HEK293T (cell line): Measurements from ENCODE around the gene SLC35F3.
"Not testable (repeated sequence)": the region's sequence is repeated elsewhere in the genome, so short reads cannot be mapped to it uniquely, and the experiment has no call there.

Experiments used
- CTCF ChIA-PET: fragments of 350-600 bp; formaldehyde crosslinking; extraction: SDS; loops from one replicate; lab custom pipeline; 2021; ENCODE audit warnings: antibody characterized with exemption, inconsistent platforms; lab: Yijun Ruan, JAX
- POLR2A ChIA-PET: fragments of 350-600 bp; formaldehyde crosslinking; extraction: SDS; loops from one replicate; lab custom pipeline; 2020; ENCODE audit warnings: antibody characterized with exemption, inconsistent platforms; lab: Yijun Ruan, JAX
- DNase-seq: peaks from one replicate; pipeline ENCODE4 v3.0.0; 2012; ENCODE audit warnings: mixed read lengths; ENCODE audit errors: extremely low spot score
- ARNT ChIP-seq: fragments of 450-650 bp; IDR thresholded peaks from 2 replicates; pipeline ENCODE4 v1.6.1; 2017; ENCODE audit warnings: mild to moderate bottlenecking
- BHLHE40 ChIP-seq: fragments of 450-650 bp; IDR thresholded peaks from 2 replicates; pipeline ENCODE4 v1.6.1; 2016; ENCODE audit warnings: mild to moderate bottlenecking, moderate library complexity, borderline replicate concordance
- CTBP1 ChIP-seq: fragments of 450-650 bp; IDR thresholded peaks from 2 replicates; pipeline ENCODE4 v1.6.1; 2016; ENCODE audit warnings: borderline replicate concordance
- ELF4 ChIP-seq: fragments of 450-650 bp; IDR thresholded peaks from 2 replicates; pipeline ENCODE4 v1.6.1; 2017; ENCODE audit warnings: antibody characterized with exemption
- FOXA1 ChIP-seq: fragments of 450-650 bp; IDR thresholded peaks from 2 replicates; pipeline ENCODE4 v1.6.1; 2016; ENCODE audit warnings: mild to moderate bottlenecking
- FOXK2 ChIP-seq: fragments of 450-650 bp; IDR thresholded peaks from 2 replicates; pipeline ENCODE4 v1.6.1; 2016; ENCODE audit warnings: mild to moderate bottlenecking
- FOXM1 ChIP-seq: fragments of 450-650 bp; IDR thresholded peaks from 2 replicates; pipeline ENCODE4 v1.6.1; 2017; ENCODE audit warnings: mild to moderate bottlenecking, borderline replicate concordance
- HDGF ChIP-seq: fragments of 450-650 bp; IDR thresholded peaks from 2 replicates; pipeline ENCODE4 v1.6.1; 2017; ENCODE audit warnings: antibody characterized with exemption, borderline replicate concordance
- L3MBTL2 ChIP-seq: fragments of 450-650 bp; conservative IDR thresholded peaks from 2 replicates; pipeline ENCODE4 v1.6.1; 2016; ENCODE audit warnings: mild to moderate bottlenecking
- LEF1 ChIP-seq: fragments of 450-650 bp; IDR thresholded peaks from 2 replicates; pipeline ENCODE4 v1.6.1; 2017; ENCODE audit warnings: mild to moderate bottlenecking, borderline replicate concordance
- NFRKB ChIP-seq: fragments of 450-650 bp; IDR thresholded peaks from 2 replicates; pipeline ENCODE4 v1.6.1; 2016; ENCODE audit warnings: mild to moderate bottlenecking, moderate library complexity
- SP1 ChIP-seq: fragments of 450-650 bp; IDR thresholded peaks from 2 replicates; pipeline ENCODE4 v1.6.1; 2017
- SUZ12 ChIP-seq: fragments of 450-650 bp; IDR thresholded peaks from 2 replicates; pipeline ENCODE4 v1.6.1; 2016; ENCODE audit warnings: mild to moderate bottlenecking
- TARDBP ChIP-seq: fragments of 450-650 bp; IDR thresholded peaks from 2 replicates; pipeline ENCODE4 v1.6.1; 2016
- ZNF384 ChIP-seq: fragments of 450-650 bp; IDR thresholded peaks from 2 replicates; pipeline ENCODE4 v1.6.1; 2016
- TF ChIP-seq, protein P1 (sequence below): fragments of 450-650 bp; IDR thresholded peaks from 2 replicates; pipeline ENCODE4 v1.6.1; 2016

The SLC35F3 gene

DNA sequence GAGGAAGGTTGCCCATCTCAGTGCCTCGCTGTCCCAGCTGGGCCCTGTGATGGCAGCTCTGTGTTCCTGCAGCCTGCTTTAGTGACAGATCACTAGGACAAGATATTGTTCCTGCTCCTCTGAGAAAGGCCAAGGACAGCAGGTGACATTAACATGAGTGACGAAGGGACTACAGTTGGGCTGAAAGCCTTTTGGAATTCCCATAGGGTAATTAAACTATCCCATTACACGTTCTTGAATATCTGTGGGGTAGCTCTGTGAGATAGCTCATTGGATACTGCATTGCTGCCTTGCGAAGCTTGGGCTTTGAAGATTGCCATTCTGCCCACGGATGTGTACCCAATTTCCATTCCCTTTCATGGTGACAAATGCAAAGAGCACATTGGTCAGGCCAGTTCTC lies 390.6 kb downstream of the SLC35F3 start:
- no peak for DNase-seq
- POLR2A ChIA-PET = no interaction called here
- CTCF ChIA-PET = interaction anchor here (1.6 to 2.4 kb wide), 2 partner anchors 15 to 32 kb away, joined by 5 to 18 read pairs; no protein-coding TSS in a partner anchor
- no peak for TF ChIP-seq NFRKB

DNA sequence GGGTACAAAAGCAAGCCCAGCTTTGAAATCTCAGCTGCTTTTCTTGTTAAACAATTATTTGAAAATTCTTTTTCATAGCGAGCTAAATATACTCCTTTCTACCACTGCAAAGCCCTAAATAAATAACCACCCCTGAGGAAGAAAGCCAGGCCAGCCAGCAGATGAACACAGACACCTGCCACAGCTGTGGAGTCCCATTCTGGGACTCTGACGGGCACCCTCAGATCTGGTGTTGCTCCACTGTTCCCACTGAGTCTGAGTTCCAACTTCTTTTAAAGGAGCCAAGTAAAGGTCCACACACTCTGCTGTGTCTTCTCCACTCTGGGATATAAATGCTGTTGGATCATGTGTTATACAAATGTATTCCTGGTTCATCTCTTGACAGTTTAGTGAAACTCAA lies 391.1 kb downstream of the SLC35F3 start:
- DNase-seq = no peak
- CTCF ChIA-PET = interaction anchor here (1.6 to 2.4 kb wide), 2 partner anchors 14 to 31 kb away, joined by 5 to 18 read pairs; no protein-coding TSS in a partner anchor

DNA sequence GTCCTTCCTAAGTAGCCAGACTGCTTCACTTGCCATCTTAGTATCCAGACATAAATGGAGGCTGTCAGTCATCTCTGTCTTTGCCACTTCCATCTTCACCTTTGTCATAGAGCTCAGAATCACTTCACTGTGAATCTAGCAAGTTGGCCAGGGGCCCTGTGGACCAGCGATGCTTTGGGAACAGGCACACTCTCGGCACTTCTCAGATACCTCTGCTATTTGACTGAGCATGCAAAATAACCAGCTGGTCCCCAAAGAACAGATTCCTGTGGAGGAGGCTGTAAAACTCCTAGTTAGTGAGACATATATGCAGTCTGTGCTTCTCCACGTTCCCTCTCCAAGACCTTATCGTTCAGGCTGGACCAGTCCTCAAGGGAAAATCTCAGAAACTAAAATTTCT lies 392.0 kb downstream of the SLC35F3 start:
- ChIA-PET POLR2A (no interaction called here), CTCF (interaction anchor here (0.6 to 2.4 kb wide), 3 partner anchors 13 to 230 kb away, joined by 3 to 18 read pairs (median 5); no protein-coding TSS in a partner anchor)
- TF ChIP-seq SUZ12 (no peak), NFRKB (no peak), CTBP1 (no peak), FOXM1 (no peak), BHLHE40 (no peak), HDGF (no peak), FOXA1 (no peak), ELF4 (no peak), ZNF384 (no peak), TARDBP (no peak), ARNT (no peak), SP1 (no peak), L3MBTL2 (no peak), FOXK2 (no peak), LEF1 (no peak)
- TF ChIP-seq, protein P1, sequence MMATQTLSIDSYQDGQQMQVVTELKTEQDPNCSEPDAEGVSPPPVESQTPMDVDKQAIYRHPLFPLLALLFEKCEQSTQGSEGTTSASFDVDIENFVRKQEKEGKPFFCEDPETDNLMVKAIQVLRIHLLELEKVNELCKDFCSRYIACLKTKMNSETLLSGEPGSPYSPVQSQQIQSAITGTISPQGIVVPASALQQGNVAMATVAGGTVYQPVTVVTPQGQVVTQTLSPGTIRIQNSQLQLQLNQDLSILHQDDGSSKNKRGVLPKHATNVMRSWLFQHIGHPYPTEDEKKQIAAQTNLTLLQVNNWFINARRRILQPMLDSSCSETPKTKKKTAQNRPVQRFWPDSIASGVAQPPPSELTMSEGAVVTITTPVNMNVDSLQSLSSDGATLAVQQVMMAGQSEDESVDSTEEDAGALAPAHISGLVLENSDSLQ = no peak
- no peak for DNase-seq

More for the DNA sequence above, 391.1 kb downstream of the SLC35F3 start:
- TF ChIP-seq FOXK2 = no peak
- TF ChIP-seq FOXA1 = no peak
- TF ChIP-seq SP1 = no peak
- POLR2A ChIA-PET = no interaction called here

DNA sequence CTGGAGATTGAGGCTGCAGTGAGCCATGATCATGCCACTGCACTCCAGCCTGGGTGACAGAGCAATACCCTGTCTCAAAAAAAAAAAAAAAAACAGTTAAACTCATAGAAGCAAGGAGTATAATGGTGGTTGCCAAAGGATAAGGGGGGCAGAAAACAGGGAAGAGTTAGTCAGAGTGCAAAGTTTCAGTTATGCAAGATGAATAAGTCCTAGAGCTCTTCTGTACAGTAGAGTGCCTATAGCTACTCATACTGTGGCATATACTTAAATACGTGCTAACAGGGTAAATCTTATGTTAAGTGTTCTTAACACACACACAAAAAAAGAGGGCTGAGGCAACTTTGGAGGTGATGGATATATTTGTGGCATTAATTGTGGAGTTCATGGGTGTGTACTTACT lies 393.2 kb downstream of the SLC35F3 start:
- POLR2A ChIA-PET = no interaction called here
- DNase-seq = no peak
- CTCF ChIA-PET = interaction anchor here (0.7 kb wide), 1 partner anchor 12 kb away, joined by 3 read pairs; no protein-coding TSS in a partner anchor
- TF ChIP-seq FOXA1 (no peak), NFRKB (no peak), ARNT (no peak), BHLHE40 (no peak), HDGF (no peak), CTBP1 (no peak), L3MBTL2 (no peak), FOXM1 (no peak), LEF1 (no peak), TARDBP (no peak)
- TF ChIP-seq, protein P1 = no peak

DNA sequence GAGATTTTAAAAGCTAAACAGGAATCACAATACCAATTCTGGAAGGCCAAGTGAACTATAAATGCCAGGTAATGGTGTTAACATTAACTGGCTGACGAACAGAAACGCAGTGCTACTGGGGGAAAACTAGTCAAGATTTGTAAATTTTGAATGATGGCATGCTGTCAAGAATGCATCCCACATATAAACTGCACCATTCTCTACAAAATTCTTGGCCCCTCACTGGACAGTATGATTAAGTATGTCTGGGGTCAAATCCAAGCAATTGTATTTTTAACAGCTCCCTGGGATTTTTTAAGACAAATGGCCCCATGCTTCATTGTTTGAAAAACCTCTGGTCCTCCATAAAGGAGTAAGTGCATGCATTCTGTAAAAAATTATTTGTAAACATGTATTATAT lies 395.6 kb downstream of the SLC35F3 start:
- no peak for TF ChIP-seq FOXK2
- no peak for TF ChIP-seq HDGF
- no peak for TF ChIP-seq FOXA1
- TF ChIP-seq, protein P1 = no peak
- POLR2A ChIA-PET = no interaction called here

DNA sequence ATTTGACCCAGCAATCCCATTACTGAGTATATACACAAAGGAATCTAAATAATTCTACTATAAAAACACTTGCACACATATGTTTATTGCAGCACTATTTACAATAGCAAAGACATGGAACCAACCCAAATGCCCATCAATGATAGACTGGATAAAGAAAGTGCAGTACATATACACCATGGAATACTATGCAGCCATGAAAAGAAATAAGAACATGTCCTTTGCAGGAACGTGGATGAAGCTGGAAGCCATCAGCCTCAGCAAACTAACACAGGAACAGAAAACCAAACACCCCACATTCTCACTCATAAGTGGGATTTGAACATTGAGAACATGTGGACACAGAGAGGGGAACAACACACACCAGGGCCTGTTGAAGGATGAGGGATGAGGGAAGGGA lies 397.2 kb downstream of the SLC35F3 start:
- CTCF ChIA-PET, DNase-seq, POLR2A ChIA-PET: not testable (repeated sequence)

More for the DNA sequence above, 395.6 kb downstream of the SLC35F3 start:
- DNase-seq = no peak
- CTCF ChIA-PET = interaction anchor here (1.8 kb wide), 1 partner anchor 10 kb away, joined by 11 read pairs; no protein-coding TSS in a partner anchor

DNA sequence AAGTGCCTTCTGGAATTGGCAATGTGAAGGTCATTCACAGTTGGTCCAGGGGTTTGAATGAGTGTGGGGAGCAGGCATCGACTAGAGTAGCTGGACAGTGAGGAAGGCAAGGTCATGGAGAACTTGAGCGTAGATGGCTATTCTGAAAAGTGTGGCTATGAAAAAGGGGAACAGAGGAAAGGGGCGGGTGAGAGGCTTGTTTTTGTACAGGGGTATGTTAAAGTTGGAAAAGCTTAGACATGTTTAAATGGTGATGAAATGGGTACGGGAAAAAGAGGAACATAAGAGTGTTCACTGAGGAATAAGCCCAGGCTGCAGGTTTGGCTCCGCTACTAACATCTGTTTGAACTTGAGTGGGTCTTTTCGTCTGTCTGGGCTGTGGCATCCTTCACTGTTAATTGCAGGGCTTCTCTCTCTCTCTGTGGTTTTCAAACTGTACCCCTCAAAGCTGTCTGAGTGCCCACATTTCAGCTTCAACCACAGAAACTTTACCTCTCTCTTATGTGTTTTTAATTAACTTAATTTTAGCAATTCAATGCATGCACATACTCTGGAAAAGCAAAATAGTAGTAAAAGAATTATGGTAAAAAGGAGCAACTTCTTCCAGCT lies 398.0 kb downstream of the SLC35F3 start:
- ChIA-PET CTCF (interaction anchor here (0.5 kb wide), 1 partner anchor 190 kb away, joined by 4 read pairs; no protein-coding TSS in a partner anchor), POLR2A (no interaction called here)
- TF ChIP-seq SUZ12 (no peak), CTBP1 (no peak), FOXK2 (no peak), BHLHE40 (no peak), ELF4 (no peak), ARNT (no peak), ZNF384 (no peak), FOXA1 (no peak), NFRKB (no peak), FOXM1 (no peak)
- TF ChIP-seq, protein P1 = no peak
- DNase-seq = no peak
